ENCODE data around the gene CFAP210.
"Not testable (repeated sequence)": the region's sequence is repeated elsewhere in the genome, so short reads cannot be mapped to it uniquely, and the experiment has no call there.

The CFAP210 gene

DNA sequence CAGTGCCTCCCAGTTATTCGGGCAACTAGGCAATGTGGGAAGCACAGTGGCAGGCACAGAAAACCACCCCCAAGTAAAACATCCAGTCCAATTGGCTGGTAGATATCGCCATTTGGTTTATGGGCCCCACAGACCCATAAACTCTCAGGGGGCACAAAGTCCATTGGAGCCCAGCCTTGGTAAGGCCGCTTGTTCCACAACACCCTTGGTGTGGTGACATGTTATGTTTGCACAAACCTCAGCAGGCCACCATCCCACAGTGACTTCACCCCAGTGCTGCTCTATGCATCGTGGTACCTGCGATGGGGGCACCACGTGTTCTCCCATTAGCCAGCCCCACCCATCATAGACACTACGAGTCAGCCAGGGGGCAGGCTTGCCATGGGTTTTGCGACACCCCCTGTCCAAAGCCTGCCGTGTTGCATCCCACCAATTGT is 18.6 kb upstream of the CFAP210 start:
- no peak for DNase-seq

DNA sequence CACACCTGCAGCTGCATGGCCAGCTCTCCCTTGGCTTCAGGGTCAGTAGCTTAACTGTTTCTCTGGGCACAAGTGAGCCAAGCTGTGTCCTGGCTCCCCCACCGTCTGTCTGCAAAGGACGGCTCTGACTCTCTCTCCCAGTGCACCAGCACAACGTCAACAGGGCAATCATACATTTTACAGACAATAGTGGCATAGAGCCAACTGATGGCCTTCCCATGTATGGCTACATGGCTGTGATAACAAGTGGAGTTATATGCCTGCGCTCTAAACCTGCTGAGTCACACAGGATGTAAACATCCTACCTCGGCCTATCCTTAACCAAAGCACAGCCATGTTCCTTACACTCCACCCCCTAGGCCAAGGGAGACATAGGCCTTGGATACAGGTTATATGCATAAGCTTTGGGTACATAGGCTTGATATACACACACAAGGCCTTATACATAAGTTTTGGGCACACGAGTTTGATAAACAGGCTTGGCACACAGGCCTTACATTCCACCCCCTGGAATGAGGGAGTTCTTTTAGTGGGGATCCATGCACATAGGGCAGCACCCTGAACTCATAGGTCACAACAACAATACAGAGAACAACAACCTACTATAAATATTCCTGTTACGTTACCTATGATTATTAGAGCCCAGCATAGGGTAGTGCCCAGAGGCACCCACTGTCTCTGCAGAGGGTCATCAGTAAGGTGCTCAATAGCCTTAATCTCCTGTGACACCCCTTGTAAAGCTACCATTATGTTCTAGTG is 17.7 kb upstream of the CFAP210 start:
- DNase-seq, result no peak

DNA sequence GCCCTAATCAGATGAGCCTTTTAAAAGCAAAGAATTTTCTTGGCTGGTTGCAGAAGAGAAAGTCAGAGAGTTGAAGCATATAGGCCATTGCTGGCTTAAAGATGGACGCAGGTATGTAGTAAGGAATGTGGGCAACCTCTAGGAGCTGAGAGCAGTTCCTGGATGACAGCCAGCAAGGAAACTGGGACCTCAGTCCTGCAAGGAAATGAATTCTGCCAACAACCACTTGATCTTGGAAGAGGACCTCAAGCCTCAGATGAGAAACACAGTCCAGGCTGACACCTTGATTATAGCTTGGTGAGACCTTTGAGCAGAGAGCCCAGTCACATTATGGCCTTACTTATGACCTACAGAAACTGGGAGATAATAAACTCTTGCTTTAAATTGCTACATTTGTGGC is 15.8 kb upstream of the CFAP210 start:
- DNase-seq, result no peak

DNA sequence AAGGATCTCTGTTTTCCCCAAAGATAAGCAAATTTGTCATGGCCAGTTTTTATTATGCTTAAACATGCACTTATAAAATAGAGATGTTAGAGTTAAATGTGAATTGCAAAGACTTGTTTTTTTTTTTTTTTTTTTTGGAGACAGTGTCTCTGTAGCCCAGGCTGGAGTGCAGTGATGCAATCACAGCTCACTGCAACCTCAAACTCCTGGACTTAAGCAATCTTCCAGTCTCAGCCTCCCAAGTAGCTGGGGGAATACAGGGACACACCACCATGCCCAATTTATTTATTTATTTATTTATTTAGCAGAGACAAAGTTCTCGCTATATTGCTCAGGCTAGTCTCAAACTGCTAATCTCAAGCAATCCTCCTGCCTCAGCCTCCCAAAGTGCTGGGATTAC is 15.1 kb upstream of the CFAP210 start:
- DNase-seq, result no peak

DNA sequence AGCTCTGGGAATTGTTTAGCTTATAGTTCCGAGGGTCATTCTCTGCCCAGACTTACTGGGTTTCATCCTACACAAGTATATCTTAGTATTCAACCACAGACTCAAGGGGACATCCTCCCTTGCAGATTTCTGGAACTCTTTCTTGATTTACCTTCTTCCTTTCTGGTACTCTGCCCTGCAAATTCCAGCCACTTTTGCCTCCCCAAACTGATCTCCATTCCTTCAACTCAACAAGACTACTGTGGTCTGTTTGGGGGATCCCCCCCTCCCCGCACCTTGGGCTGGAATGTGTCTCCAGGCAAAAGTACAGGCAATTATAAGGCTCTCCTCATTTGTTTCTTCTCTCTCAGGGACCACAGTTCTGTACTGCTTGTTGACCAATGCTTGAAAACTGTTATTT is 13.4 kb upstream of the CFAP210 start:
- DNase-seq, result no peak

DNA sequence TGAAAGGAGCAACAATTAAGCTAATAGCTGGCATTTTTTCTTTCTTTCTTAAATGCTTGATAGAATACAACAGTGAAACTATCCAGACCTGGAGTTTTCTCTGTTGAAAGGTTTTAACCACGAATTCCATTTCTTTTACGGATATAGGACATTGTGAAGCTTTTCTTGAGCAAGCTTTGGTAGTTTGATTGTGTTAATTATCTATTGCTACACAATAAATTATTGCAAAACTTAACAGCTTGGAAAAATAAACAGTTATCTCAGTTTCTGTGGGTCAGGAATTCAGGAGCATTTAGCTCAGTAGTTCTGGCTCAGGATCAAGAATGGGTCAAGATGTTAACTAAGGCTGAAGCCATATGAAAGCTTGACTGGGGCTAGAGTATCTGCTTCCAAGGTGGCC is 11.7 kb upstream of the CFAP210 start:
- DNase-seq, result no peak

DNA sequence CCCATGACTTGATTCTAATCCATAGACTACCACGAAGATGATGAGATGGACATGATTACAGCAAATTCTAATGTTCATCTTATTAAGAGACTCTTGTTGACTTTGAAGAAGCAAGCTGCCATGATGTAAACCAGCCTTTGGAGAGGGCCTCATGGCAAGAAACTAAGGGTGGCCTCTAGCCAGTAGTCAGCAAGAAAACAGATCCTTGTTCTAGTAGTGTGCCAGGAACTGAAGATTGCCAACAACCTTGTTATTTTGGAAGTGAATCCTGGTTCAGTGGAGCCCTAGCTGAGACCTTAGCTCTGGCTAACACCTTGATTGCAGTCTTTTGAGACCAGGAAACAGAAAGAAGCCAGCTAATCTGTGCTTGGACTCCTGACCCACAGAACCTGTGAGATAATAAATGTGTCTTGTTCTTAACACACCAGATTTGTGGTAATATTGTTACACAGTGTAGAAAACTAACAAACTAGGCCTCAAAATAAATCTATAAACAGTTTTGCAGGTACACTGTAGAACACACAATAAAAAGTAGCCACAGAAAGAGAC is 10.0 kb upstream of the CFAP210 start:
- DNase-seq, result no peak

DNA sequence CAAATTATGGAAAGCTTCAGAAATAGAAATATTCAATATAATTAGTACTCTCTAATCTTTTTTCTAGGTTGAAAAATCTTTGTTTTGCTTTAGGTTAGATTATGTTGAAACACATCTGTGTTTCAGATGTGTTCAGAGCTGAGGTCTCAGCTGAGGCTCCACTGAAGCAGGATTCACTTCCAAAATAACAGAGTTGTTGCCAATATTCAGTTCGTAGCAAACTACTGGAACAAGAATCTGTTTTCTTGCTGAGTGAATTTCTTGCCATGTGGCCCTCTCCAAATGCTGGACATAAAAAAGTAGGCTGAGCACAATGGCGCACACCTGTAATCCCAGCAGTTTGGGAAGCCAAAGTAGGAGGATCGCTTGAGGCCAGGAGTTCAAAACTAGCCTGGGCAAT is 8.8 kb upstream of the CFAP210 start:
- no peak for DNase-seq

DNA sequence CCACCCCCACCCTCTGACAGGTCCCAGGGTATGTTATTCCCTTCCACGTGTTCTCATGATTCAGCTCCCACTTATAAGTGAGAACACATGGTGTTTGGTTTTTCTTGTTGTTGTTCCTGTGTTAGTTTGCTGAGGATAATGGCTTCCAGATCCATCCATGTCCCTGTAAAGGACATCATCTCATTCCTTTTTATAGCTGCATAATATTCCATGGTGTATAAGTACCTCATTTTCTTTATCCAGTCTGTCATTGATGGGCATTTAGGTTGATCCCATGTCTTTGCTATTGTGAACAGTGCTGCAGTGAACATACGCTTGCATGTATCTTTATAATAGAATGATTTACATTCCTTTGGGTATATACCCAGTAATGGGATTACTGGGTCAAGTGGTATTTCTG is 5.0 kb upstream of the CFAP210 start:
- not testable (repeated sequence) for DNase-seq

DNA sequence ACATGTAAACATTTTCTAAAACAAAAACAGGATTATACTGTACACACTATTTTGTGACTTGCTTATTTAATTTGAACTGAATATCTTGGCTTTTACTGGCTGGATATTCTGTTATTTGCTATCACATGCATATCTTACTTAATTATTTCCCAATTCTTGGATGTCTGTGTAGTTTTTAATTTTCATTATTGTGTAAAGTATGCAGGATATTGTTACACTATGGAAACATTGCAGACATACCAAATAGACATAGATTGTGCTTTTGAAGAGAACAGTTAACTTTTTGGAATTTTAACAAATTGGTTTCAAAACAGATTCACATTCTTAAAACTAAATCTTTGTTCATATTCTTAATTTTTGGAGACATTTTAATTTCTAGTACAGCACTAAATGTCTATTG is 2.2 kb upstream of the CFAP210 start:
- no peak for DNase-seq

DNA sequence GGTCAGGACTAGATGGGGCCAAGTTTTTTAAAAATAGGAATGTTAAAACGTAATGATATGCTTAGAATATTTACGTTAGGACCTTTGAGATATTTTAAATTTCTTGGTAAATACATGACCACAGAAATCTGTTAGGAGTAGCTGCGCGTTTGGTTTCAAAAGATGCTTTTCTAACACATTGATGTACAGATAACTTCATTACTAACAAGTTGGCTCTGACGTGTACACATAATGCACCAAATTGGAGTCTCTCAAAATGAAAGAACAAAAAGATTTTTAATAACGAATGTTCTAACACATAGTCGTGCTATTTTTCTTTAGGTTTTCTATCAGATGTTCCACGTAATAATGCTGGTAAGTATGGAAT is 672 bp upstream of the CFAP210 start:
- no peak for DNase-seq

DNA sequence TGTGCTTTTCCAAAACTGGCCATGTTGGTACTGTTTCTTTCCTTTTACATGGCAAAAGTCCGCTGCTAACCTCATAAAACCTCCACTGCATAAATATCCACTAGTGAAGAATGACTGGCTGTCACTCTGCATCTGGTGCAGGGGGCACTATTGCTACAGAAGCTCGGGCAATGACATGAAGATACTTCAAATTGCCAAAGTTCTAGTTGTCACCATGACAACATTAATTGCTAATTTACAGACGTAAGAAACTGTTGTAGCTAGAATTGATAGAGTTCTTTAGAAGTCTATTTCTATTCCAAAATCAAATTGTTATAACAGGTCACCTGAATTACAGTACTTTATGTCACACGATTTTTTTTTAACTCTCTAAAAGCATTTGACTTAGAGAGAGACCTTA is 845 bp downstream of the CFAP210 start:
- no peak for DNase-seq

DNA sequence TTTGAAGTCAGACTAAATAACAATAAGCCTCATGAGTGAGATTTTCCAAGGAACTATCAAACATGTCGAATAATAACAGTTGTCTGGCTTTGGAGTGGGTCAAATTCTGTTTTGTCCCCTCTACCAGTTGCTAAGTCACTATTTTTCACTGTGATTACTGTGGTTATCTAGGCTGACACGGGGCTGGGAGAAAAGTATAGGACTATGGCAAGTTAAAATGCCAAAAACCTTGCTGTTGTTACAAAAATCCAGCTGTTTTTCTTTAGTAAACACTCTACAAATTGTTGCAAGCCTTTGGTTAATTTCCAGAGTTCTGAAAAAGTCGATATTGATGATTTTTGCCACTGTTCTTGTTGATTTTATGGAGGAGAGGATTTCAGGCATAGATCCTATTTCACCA is 1.5 kb downstream of the CFAP210 start:
- no peak for DNase-seq

DNA sequence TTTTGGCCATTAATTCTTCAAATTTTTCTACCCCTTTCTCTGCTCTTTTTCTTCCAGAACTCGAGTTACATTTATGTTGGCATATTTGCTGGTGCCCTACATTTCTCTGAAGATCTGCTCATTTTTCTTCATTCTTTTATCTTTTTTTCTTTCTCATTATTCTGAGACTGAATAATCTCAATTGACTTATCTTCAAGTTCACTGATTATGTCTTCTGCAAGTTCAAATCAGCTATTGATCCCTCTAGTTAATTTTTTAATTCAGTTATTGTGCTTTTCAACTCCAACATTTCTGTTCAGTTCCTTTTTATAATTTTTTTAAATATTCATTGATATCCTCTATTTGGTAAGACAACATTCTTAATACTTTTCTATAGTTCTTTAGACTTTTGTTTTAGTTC is 3.2 kb downstream of the CFAP210 start:
- no peak for DNase-seq

DNA sequence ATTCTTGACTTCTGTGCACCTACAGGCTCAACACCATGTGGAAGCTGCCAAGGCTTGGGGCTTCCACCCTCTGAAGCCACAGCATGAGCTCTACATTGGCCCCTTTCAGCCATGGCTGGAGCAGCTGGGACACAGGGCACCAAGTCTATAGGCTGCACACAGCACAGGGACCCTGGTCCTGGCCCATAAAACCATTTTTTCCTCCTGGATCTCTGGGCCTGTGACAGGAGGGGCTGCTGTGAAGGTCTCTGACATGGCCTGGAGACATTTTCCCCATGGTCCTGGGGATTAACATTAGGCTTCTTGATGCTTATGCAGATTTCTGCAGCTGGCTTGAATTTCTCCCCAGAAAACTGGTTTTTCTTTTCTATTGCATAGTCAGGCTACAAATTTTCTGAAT is 6.3 kb downstream of the CFAP210 start:
- DNase-seq, result not testable (repeated sequence)

DNA sequence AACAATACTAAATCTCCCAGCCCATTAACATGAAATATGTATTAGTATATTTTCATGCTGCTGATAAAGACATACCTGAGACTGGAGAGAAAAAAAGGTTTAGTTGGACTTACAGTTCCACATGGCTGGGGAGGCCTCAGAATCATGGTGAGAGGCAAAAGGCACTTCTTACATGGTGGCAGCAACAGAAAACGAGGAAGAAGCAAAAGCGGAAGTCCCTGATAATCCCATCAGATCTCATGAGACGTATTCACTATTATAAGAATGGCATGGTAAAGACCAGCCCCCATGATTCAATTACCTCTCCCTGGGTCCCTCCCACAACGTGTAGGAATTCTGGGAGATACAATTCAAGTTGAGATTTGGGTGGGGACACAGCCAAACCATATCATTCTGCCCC is 7.4 kb downstream of the CFAP210 start:
- DNase-seq, result not testable (repeated sequence)

DNA sequence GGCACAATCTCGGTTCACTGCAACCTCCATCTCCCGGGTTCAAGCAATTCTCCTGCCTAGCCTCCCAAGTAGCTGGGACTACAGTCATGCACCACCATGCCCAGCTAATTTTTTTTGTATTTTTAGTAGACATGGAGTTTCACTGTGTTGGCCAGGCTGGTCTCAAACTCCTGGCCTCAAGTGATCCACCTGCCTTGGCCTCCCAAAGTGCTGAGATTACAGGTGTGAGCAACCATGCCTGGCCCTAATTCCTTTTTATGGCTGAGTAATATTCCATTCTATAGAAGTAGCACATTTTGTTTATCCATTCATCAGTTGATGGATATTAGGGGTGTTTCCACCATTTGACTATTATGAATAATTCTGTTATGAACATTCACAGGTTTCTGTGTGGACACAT is 9.5 kb downstream of the CFAP210 start:
- not testable (repeated sequence) for DNase-seq

DNA sequence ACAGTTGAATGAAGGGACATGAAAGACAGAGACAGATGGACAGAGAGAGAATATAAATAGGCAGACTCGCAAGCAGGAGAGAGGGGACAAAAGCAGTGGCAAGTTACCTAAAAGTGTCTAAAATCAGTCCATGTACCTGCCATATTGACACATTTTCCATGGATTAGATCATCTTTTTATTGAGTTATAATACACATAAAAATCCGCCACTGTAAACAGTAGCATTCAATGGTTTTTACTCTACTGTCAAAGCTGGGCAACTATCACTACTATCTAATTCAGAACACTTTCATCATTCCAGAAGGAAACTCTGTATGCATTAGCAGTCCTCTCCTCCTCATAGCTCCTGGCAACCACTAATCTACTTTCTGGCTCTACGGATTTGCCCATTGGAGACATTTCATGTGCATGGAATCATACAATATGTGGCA is 10.1 kb downstream of the CFAP210 start:
- no peak for DNase-seq

DNA sequence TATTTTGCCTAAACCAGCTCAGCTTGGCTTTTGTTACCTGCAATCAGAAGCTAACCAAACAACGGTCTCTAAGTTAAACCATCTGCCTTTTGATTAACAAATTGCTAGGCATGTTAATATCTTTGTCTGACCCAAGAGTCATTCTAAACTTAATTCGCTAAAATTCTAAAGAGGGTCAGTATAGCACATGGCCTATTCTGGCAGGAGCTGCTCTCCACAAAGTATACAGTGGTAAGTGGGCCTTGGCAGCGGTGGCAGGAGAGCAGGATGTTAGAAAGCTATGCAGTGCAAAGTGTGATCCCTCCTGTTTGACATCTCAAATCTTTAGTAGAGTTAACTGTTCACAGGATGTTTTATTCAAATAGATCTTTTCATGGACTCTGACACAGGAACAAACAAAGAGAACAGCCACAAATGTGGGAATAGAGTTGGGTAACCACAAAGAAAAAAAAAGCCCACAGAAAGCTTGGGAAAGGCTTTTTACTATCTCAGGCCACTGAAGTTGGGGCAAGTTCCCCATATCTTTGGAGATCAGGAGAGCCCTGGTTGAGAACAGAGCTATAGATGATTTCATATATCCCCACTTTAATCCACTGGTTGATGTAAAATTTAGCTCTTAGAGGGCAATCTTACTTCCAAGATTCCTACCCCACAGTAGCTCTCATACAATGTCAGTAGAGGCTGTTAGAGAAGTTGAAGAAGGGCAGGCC is 10.6 kb downstream of the CFAP210 start:
- no peak for DNase-seq

DNA sequence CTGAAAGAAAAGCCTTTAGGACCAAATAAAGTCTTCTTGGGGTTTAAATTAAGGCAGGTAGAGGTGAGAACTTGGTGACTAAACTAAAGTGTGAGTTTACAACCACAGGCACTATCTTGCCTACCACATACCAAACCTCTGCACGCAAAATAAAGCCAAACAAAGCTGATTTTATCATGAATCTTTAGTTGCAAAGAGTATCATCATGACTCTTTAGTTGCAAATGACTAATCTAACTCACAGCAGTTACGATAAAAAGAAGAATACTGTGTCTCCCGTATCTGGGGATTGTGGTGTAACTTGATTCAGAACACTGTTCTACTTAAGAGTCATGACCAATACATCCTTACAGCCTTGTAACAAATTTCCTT is 11.2 kb downstream of the CFAP210 start:
- no peak for DNase-seq

DNA sequence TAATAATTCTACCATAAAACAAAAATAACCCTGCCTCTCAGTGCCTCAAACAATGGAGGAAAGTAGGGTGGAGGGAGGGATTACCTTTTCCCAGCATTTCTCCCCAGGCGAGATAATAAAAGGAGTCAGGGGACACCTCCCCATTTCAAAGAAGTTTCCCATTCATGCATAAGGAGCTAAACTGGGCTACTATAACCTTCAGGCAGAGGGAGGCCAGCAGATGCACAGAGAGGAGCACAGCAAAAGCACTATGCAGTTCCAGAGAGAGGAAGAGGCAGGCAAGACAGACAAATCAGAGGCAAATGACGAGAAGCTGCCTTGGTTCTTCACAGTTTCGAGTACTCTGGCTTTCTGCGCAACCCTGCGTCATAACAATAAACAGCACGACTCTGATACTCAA is 17.4 kb downstream of the CFAP210 start:
- no peak for DNase-seq

DNA sequence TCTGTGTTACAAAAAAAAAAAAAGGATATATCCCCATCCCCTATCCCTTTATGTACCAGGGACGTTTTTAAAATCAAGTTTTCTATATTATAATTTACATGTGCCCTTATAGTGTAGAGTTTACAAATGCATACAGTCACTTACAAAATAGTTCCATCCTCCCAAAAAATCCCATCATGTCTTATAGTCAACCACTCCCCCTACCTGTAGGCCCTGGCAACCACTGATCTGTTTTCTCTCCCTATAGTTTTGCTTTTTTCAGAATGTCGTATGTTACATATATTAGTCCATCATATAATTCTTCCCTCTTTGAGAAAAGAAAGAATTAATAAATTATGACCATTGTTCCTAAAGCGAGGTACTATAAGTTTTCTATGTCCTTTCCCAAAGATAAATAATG is 17.8 kb downstream of the CFAP210 start:
- no peak for DNase-seq

DNA sequence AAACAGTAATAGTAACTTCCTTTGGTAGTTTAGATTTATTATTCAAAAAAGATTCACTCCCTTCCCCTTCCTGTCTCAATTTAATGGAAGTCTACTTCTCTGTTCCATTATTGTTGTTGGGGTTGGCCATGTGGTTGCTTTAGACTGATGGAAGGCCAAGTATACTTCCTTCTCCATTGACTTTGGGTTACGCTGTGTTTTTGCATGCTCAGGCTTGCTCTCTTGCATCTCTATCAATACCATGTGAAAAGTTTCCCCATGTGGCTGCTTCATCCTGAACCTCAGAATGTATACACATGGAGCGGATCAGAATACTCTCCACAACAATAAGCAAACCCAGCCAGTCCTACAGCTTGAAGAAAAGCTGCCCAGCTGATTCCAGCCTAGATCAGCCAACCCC is 20.3 kb downstream of the CFAP210 start:
- DNase-seq, result no peak

DNA sequence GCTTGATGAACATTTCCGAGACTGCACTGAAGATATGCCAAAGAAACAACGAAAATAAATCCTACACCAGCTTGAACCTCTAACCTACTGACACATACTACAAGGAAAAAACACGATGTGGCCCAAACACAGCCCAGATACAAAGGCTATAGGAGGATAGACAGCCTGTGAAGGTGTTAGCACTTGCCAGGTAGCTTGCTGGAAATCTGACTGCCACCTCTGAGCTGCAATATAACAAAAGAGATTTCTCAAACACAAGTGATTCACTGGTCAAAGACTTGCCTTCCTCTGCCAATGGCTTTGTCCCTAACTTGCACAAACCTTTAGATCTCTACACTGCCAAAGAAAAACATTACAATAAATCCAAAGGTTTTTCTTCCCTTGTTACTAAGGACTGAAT is 21.1 kb downstream of the CFAP210 start:
- DNase-seq, result no peak

DNA sequence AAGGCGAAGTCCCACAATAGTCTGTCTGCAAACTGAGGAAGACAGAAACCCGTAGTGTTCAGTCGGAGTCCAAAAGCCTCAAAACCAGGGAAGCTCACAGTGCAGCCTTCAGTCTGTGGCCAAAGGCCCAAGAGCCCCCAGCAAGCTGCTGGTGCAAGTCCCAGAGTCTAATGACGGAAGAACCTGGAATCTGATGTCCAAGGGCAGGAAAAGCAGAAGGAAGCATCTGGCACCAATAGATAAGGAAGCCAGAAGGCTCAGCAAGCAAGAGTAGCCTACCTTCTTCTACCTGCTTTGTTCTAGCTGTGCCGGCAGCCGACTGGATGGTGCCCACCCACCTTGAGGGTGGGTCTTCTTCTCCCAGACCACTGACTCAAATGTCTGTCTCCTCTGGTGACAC is 21.8 kb downstream of the CFAP210 start:
- no peak for DNase-seq

All from stimulated activated naive CD4-positive, alpha-beta T cell treated with Interleukin-2 at 50 U/mL for 16 hours (primary cell).